ENCODE results near the gene CD109. TPM values are rescaled to one million over a fixed set of nuclear protein-coding genes. Genes with fewer than 3 reads are reported as not detected.

Gene CD109
- total RNA-seq, 1 experiment from 2014 or later, result 8.7 TPM

DNA sequence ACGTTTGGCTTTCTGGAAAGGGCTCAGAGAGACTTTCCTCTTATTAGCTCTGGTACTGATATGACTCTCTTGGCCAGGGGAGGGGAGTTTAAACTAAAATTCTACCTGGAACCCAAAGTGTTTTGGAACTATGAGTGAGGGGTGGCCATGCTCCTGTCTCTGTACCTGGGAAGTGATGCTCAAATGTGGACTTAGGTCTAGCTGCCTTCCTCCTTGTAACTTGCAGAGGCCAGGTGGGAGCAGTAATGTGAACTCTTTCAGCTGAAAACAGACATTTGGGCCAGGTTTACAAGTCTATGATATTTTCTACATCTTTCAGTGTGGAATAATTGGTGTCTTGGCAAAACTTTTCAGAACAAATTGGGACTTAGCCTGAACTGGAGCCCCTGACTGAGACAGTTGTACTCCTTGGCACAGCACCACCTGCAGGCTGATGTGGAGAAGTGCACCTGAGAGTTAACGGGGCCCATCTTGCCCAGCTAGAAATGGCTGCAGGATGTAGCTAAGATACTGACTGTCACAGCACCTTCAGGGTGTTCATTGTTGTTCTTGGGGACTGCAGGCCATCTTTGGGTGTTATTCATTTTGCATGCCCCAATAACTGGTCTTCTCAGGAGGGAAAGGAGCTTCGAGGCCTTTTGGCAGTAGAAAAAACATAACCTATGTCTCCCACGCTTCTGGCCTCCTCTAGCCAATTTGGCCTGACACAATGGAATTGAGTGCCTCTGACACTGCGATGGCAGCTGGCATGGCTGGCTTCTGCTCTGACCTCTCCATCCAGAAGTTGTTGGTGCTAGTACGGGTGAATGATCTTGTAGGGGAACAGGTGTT, 37.1 kb downstream of the CD109 start:
- BruUV-seq (replicated peaks), result no TSS peak
- intact Hi-C loops (cut with micrococcal nuclease; ENCODE audit: unreplicated experiment), result loop anchor here (1.0 kb wide), 1 partner anchor 58 kb away; no protein-coding TSS in a partner anchor
- Histone ChIP-seq H3K27ac (ENCODE audit: low read depth, low read length, poor library complexity, severe bottlenecking) (no peak overlapping the region), H3K4me1 (ENCODE audit: insufficient read depth, low read length, poor library complexity, severe bottlenecking) (no peaks in the 10 kb centered on the region), H3K36me3 (ENCODE audit: insufficient read depth, low read length, poor library complexity, severe bottlenecking) (no peaks in the 10 kb centered on the region), H3K4me3 (ENCODE audit: low read depth, low read length, poor library complexity, severe bottlenecking) (no peak overlapping the region), H3K9me3 (ENCODE audit: low read depth, low read length, poor library complexity, severe bottlenecking) (no peaks in the 10 kb centered on the region), H3K27me3 (replicated peaks; ENCODE audit: insufficient read depth, low read depth, low read length, poor library complexity) (no peaks in the 10 kb centered on the region)
- ChIA-PET CTCF (interaction anchor here (0.5 to 1.5 kb wide), 4 partner anchors 11 to 1476 kb away, joined by 3 to 9 read pairs (median 6); no protein-coding TSS in a partner anchor), POLR2A (ENCODE audit: low non-redundant PET) (no interaction called here)
- peak; percentile 80 for DNase-seq (ENCODE audit: low spot score)
- TF ChIP-seq, protein P1, sequence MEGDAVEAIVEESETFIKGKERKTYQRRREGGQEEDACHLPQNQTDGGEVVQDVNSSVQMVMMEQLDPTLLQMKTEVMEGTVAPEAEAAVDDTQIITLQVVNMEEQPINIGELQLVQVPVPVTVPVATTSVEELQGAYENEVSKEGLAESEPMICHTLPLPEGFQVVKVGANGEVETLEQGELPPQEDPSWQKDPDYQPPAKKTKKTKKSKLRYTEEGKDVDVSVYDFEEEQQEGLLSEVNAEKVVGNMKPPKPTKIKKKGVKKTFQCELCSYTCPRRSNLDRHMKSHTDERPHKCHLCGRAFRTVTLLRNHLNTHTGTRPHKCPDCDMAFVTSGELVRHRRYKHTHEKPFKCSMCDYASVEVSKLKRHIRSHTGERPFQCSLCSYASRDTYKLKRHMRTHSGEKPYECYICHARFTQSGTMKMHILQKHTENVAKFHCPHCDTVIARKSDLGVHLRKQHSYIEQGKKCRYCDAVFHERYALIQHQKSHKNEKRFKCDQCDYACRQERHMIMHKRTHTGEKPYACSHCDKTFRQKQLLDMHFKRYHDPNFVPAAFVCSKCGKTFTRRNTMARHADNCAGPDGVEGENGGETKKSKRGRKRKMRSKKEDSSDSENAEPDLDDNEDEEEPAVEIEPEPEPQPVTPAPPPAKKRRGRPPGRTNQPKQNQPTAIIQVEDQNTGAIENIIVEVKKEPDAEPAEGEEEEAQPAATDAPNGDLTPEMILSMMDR (conservative IDR thresholded peaks at IDR 0.05; ENCODE audit: low read depth, low read length), result peak; percentile 97
- TF ChIP-seq EZH2 (IDR thresholded peaks at IDR 0.05; ENCODE audit: borderline replicate concordance, low read depth, low read length, poor library complexity, severe bottlenecking), result no peak

DNA sequence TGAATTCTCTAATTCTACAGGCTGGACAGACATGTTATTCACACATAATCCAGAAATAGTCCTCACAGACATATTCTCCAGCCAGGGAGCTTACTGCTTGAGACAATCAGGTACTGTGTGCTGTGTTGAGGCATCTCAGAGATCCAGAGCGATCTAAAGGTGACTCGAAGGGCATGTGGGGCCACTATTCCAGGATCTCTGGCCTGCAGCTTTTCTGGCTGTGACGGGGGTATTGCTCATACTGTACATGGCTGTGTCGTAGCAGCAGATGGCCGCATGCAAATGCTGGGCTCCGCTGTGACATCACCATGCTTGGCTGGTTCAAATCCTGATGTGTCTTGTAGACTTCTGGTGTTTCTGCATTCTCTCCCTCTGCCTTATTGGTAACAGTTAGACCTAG, 37.8 kb downstream of the CD109 start:
- no TSS peak for BruUV-seq (replicated peaks)

DNA sequence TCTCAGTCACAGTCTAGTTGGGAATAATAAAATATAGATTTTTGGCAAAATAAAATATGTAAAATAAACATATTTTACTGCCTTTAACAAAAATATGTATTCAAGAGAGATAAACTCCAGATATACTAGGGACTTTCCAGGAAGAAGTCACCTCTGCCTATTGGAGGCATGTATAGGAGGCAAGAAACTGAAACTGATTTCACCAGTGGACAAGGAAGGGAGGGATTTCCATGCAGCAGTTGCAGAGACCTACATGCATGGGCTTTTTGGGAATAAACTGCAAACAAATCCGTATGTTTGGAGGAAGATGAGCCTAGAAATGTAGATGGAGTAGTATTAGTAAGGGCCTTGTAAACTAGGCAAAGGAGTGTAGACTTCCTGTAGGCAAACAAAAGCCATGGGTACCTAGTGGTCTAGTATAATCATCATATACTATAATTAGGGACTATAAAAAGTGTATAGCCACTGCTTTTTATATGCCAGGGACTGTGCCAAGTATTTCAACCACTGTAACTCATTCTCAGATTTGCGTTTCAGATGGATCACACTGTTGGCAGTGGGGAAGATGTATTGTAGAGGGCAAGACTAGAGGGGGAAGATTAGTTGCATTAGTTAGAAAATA, 38.9 kb downstream of the CD109 start:
- BruUV-seq (replicated peaks), result no TSS peak
- no peaks in the 10 kb centered on the region for H3K27me3 ChIP-seq (replicated peaks; ENCODE audit: insufficient read depth, low read depth, low read length, poor library complexity)
- POLR2A ChIA-PET (ENCODE audit: low non-redundant PET), result no interaction called here
- H3K4me1 ChIP-seq (ENCODE audit: insufficient read depth, low read length, poor library complexity, severe bottlenecking), result no peaks in the 10 kb centered on the region
- TF ChIP-seq EZH2 (IDR thresholded peaks at IDR 0.05; ENCODE audit: borderline replicate concordance, low read depth, low read length, poor library complexity, severe bottlenecking), result no peak
- TF ChIP-seq, protein P1 (conservative IDR thresholded peaks at IDR 0.05; ENCODE audit: low read depth, low read length), result no peak
- CTCF ChIA-PET, result no interaction called here
- H3K36me3 ChIP-seq (ENCODE audit: insufficient read depth, low read length, poor library complexity, severe bottlenecking), result no peaks in the 10 kb centered on the region
- no peaks in the 10 kb centered on the region for H3K9me3 ChIP-seq (ENCODE audit: low read depth, low read length, poor library complexity, severe bottlenecking)
- no peak overlapping the region for H3K27ac ChIP-seq (ENCODE audit: low read depth, low read length, poor library complexity, severe bottlenecking)
- intact Hi-C loops (cut with micrococcal nuclease; ENCODE audit: unreplicated experiment), result no loop called here
- DNase-seq (ENCODE audit: low spot score), result no peak
- no peak overlapping the region for H3K4me3 ChIP-seq (ENCODE audit: low read depth, low read length, poor library complexity, severe bottlenecking)

More for the DNA sequence above, 37.8 kb downstream of the CD109 start:
- intact Hi-C loops (cut with micrococcal nuclease; ENCODE audit: unreplicated experiment), result loop anchor here (1.0 kb wide), 1 partner anchor 58 kb away; no protein-coding TSS in a partner anchor
- Histone ChIP-seq H3K4me1 (ENCODE audit: insufficient read depth, low read length, poor library complexity, severe bottlenecking) (no peaks in the 10 kb centered on the region), H3K27me3 (replicated peaks; ENCODE audit: insufficient read depth, low read depth, low read length, poor library complexity) (no peaks in the 10 kb centered on the region), H3K36me3 (ENCODE audit: insufficient read depth, low read length, poor library complexity, severe bottlenecking) (no peaks in the 10 kb centered on the region), H3K9me3 (ENCODE audit: low read depth, low read length, poor library complexity, severe bottlenecking) (no peaks in the 10 kb centered on the region), H3K4me3 (ENCODE audit: low read depth, low read length, poor library complexity, severe bottlenecking) (no peak overlapping the region), H3K27ac (ENCODE audit: low read depth, low read length, poor library complexity, severe bottlenecking) (no peak overlapping the region)
- no peak for TF ChIP-seq EZH2 (IDR thresholded peaks at IDR 0.05; ENCODE audit: borderline replicate concordance, low read depth, low read length, poor library complexity, severe bottlenecking)
- TF ChIP-seq, protein P1 (conservative IDR thresholded peaks at IDR 0.05; ENCODE audit: low read depth, low read length), result no peak
- DNase-seq (ENCODE audit: low spot score), result no peak
- ChIA-PET POLR2A (ENCODE audit: low non-redundant PET) (no interaction called here), CTCF (interaction anchor here (0.5 to 1.5 kb wide), 4 partner anchors 10 to 1475 kb away, joined by 3 to 9 read pairs (median 6); no protein-coding TSS in a partner anchor)

All from A673 (cell line).